Ascending aorta (tissue), 2 donors: ENCODE data around the gene ATP11A. TPM values are rescaled to one million over a fixed set of nuclear protein-coding genes. Genes with fewer than 3 reads are reported as not detected.

Experiments used
- DNase-seq, 2 donors: peaks; one replicate each; pipeline ENCODE4 v3.0.0-alpha.2; 2019; ENCODE audit warnings: low spot score in 2 of 2
- H3K27ac ChIP-seq, 2 donors: fragments of 200-600 bp; sonication (generic); one replicate each; pipeline ENCODE4 v1.5.1; 2016 to 2017; ENCODE audit warnings: mild to moderate bottlenecking in 1 of 2
- H3K27me3 ChIP-seq: fragments of 200-600 bp; sonication (generic); one replicate; pipeline ENCODE4 v1.5.1; 2017
- H3K36me3 ChIP-seq, 2 donors: fragments of 200-600 bp; sonication (generic); one replicate each; pipeline ENCODE4 v1.5.1; 2016
- H3K4me1 ChIP-seq, 2 donors: fragments of 200-600 bp; sonication (generic); one replicate each; pipeline ENCODE4 v1.5.1; 2016 to 2017; ENCODE audit warnings: mild to moderate bottlenecking in 1 of 2
- H3K4me3 ChIP-seq, 2 donors: fragments of 200-600 bp; sonication (generic); one replicate each; pipeline ENCODE4 v1.5.1; 2016 to 2017; ENCODE audit warnings: mild to moderate bottlenecking in 1 of 2
- H3K9me3 ChIP-seq, 2 donors: fragments of 200-600 bp; sonication (generic); one replicate each; pipeline ENCODE4 v1.5.1; 2016
- intact Hi-C: fragments of 100-400 bp; cut with DNase I; formaldehyde crosslinking; loops from one replicate; pipeline ENCODE4 v1.15.1; 2023
- total RNA-seq: library from RNA; depleted of rRNA; stranded (reverse); fragments of >200 nt; gene quantifications from one replicate; pipeline ENCODE4 v1.1.0, GENCODE V29; 2016
- TF ChIP-seq, protein P1 (sequence below), 3 experiments: fragments of 200-600 bp in 2 of 3; fragments of 450-650 bp in 1 of 3; sonication (generic) in 2 of 3; IDR thresholded peaks; one replicate each; pipeline ENCODE4 v1.5.1; 2016 to 2019; ENCODE audit warnings: antibody characterized with exemption in 3 of 3, mild to moderate bottlenecking in 1 of 3, moderate library complexity in 1 of 3

The ATP11A gene
- total RNA-seq, 1 donor from 2014 or later = 50.1 TPM

DNA sequence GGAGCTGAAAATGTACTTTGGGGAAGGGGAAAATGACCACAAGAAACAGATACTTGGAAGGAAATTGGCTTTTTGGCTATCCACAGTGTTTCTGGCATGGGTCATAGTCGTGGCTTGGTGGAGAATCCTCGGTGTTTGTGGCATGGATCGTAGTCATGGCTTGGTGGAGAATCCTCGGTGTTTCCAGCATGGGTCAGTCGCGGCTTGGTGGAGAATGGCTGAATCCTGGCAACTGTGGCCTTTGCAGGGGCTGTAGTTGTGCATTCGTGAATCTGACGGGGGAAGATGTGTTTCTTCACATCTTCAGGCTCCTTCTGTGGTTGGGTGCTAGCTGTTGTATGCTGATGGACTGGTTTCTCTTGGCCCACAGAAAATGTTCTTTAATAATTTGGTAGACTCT lies 217.4 kb downstream of the ATP11A start:
- Histone ChIP-seq H3K4me1 (no peaks in the 10 kb centered on the region), H3K4me3 (no peak overlapping the region), H3K27ac (no peak overlapping the region), H3K36me3 (no peaks in the 10 kb centered on the region), H3K9me3 (no peaks in the 10 kb centered on the region), H3K27me3 (peaks cover 4% of the 10 kb centered on the region)
- DNase-seq = peak in 1 of 2 donors; percentile 47
- intact Hi-C loops = no loop called here
- TF ChIP-seq, protein P1, sequence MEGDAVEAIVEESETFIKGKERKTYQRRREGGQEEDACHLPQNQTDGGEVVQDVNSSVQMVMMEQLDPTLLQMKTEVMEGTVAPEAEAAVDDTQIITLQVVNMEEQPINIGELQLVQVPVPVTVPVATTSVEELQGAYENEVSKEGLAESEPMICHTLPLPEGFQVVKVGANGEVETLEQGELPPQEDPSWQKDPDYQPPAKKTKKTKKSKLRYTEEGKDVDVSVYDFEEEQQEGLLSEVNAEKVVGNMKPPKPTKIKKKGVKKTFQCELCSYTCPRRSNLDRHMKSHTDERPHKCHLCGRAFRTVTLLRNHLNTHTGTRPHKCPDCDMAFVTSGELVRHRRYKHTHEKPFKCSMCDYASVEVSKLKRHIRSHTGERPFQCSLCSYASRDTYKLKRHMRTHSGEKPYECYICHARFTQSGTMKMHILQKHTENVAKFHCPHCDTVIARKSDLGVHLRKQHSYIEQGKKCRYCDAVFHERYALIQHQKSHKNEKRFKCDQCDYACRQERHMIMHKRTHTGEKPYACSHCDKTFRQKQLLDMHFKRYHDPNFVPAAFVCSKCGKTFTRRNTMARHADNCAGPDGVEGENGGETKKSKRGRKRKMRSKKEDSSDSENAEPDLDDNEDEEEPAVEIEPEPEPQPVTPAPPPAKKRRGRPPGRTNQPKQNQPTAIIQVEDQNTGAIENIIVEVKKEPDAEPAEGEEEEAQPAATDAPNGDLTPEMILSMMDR (IDR thresholded peaks at IDR 0.05) = no peak

DNA sequence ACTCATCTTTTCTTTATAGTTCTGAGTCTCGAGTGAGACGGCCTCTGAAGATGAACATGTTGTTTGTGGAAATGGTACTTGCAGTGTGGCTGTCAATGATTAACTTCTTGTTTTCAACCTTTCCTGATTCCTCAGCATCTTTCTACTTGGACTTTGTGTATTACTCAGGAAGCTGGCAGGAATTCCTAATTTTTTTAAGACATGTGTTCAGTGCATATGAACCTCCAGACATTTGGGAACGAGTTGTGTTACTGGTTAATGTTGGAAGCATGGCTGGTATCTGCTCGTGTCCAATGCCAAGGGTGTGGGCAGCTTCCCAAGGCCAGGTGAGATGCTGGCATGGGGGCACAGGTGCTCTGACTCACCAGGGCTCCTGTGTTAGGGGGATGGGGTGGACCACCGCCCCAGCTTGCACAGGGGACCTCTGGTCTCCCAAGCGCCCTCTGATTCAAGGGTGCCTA lies 218.1 kb downstream of the ATP11A start:
- Histone ChIP-seq H3K27ac (no peak overlapping the region), H3K27me3 (peaks cover 4% of the 10 kb centered on the region), H3K4me3 (no peak overlapping the region), H3K4me1 (no peaks in the 10 kb centered on the region), H3K9me3 (no peaks in the 10 kb centered on the region), H3K36me3 (no peaks in the 10 kb centered on the region)
- TF ChIP-seq, protein P1 (IDR thresholded peaks at IDR 0.05) = no peak
- intact Hi-C loops = no loop called here
- DNase-seq = no peak

DNA sequence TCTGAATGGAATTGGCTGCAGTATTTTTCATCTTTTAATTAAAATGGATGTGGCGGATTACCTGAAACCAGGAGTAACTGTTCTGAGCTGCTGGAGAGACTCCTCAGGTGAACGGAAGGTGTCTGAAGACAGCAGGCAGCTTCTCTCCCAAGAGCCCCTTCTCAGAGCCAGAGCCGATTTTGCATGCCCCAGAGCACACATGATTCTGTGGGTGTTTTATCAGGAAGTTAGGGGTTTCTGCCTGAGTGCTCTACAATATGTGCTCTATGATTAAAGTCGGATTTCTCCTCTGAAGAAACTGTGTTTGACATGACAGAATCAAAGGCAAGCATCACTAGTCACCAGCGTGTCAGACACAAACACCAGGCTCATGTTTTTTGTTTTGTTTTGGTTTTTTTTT lies 218.5 kb downstream of the ATP11A start:
- TF ChIP-seq, protein P1 (IDR thresholded peaks at IDR 0.05) = no peak
- no peaks in the 10 kb centered on the region for H3K36me3 ChIP-seq
- H3K4me1 ChIP-seq = no peaks in the 10 kb centered on the region
- H3K4me3 ChIP-seq = no peak overlapping the region
- no peak overlapping the region for H3K27ac ChIP-seq
- DNase-seq = no peak
- intact Hi-C loops = no loop called here
- H3K27me3 ChIP-seq = peaks cover 4% of the 10 kb centered on the region
- H3K9me3 ChIP-seq = no peaks in the 10 kb centered on the region

DNA sequence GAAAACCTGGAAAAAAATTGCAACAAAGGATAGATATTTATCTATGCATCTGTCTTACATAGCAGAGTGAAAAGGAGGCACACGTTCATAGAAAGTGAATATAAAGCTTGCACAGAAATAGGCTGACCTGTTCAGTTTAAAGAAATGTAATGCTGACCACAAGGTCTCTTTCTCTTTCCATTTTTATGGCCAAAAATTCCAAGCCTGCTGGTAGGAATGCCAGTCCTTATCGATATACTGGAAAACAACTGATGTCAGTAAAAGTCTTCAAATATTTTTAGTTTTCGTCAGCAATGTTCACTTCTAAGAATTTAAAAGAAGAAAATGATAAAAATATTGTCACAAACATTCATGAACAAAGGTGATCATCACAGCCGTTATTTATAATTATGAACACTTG lies 220.2 kb downstream of the ATP11A start:
- no peak for DNase-seq
- Histone ChIP-seq H3K4me3 (no peak overlapping the region), H3K27ac (no peak overlapping the region), H3K9me3 (no peaks in the 10 kb centered on the region), H3K4me1 (no peaks in the 10 kb centered on the region), H3K27me3 (peaks cover 4% of the 10 kb centered on the region), H3K36me3 (no peaks in the 10 kb centered on the region)
- intact Hi-C loops = no loop called here
- TF ChIP-seq, protein P1 (IDR thresholded peaks at IDR 0.05) = no peak

DNA sequence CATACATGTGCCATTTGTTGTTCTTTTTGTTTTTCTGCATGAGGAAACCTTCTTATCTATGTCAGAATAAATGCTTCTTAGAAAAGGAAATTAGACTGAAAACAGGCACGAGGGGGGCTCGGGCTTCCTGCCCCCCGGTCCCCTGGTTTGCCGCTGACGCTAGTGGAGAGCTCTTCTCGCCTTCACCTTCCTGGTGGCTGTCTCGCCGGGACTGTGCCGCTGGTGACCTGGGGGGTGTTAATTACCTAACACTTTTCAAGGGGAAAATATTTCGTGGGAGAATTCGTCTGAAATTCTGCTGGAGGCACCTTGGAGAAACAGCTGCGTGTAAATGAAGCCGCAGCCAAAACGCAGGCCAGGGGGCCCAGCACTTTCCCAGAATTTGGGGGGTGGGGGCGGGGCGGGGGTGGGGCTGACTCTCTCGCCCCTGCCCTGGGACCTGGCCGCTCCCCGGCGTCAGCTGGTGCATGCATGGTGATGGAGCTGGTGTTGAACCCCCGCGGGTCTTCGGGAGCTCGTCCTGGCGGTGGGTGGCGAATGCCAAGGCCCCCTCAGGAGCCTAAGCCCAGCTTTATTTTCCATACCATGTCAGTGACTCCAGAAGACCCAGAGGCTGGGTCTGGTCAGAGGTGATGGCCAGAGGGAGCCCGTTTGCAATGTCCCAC lies 220.9 kb downstream of the ATP11A start:
- H3K27me3 ChIP-seq = peaks cover 4% of the 10 kb centered on the region
- intact Hi-C loops = no loop called here

More for the DNA sequence above, 220.9 kb downstream of the ATP11A start:
- H3K9me3 ChIP-seq = no peaks in the 10 kb centered on the region
- no peaks in the 10 kb centered on the region for H3K4me1 ChIP-seq
- H3K27ac ChIP-seq = no peak overlapping the region
- TF ChIP-seq, protein P1 (IDR thresholded peaks at IDR 0.05) = no peak
- H3K36me3 ChIP-seq = no peaks in the 10 kb centered on the region
- no peak overlapping the region for H3K4me3 ChIP-seq
- DNase-seq = peak in 1 of 2 donors; percentile 40
